ENCODE data around the gene PDP2.
"Not testable (repeated sequence)": the region's sequence is repeated elsewhere in the genome, so short reads cannot be mapped to it uniquely, and the experiment has no call there.

The PDP2 gene

DNA sequence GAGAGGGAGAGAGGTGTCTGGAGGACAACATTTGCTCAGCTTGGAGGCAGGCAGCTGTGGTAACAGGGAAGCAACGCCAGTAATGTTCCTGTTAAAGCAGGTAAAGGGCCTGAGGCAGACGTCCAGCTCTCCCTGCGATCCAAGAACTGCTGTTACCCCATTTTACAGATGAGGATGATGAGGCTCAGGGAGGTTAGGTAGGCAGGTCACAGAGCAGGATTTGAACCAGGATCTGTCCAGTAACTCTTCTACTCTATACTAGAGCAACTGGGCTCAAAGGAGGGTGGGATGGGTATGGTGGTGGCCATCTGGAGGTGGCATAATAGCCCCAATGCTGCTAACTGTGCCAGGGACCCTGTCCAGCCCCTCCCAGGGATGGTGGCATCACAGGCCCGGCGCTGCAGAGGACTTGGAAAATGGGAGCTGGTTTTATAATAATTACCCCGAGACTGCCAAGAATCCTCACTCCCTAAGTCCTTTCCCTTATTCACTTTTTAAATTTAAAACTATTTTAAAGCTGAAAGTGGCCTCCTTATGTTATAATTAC, 24.1 kb upstream of the PDP2 start:
- DNase-seq: no peak

DNA sequence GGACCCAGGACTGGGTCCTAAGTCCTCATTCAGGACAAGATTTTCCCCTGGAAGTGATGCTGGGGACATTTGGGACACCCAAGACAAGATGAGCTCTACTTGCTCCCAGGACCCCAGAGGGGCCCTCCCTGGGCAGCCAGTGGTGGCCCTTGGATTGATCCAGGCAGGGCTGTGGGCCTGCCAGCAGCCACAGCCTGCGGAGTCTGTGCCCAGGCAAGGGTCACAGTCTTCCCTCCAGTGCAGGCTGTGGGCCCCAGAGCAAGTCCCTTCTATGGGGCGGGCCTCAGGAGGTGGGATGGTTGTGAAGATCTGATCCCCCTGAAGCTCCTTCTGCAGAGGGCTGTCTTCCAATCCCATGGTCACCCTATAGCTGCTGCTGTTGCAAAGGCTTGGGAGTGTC, 23.5 kb upstream of the PDP2 start:
- DNase-seq: no peak

DNA sequence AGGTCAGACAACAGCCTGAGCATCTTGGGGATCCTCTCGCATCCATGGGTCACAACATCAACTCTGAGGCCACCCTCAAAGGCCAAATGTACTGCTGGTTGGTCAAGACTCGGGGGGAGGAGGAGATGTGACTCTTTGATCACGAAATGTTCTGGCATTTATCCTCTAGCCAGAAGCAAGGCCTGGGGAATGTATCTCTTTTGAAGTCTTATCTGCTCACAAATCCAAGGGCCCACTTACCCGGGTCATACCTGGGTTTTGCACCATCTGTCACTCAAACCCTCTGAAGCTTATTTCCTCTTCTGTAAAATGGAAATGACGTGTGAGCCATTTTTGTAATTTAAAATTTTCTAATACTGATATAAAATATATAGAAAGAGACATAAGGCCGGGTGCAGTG, 22.9 kb upstream of the PDP2 start:
- DNase-seq: no peak

DNA sequence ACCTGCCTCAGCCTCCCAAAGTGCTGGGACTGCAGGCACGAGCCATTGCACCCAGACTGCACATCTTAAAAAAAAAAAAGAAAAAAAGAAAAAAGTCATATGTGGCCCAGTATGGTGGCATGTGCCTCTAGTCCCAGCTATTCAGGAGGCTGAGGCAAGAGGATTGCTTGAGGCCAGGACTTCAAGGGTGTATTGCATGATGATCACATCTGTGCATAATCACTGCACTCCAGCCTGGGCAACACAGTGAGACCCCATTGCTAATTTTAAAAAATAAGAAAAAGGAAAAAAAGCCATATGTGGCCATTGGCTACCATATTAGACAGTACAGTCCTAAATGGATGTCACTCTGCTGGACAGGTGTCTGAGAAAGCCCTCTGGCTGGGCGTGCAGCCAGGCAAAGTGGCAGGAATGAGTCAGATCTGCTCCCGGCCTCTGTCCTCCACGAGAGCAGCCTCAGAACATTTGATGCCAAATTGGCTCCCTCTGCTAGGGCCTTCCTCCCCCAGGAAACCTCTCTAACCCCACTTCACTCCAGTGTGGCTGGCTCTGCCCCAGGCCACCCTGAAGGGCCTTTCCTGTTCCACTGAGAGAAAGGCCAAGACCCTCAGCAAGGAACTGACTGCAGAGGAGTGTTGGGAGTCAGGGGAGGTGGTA, 21.4 kb upstream of the PDP2 start:
- DNase-seq: peak; percentile 54

DNA sequence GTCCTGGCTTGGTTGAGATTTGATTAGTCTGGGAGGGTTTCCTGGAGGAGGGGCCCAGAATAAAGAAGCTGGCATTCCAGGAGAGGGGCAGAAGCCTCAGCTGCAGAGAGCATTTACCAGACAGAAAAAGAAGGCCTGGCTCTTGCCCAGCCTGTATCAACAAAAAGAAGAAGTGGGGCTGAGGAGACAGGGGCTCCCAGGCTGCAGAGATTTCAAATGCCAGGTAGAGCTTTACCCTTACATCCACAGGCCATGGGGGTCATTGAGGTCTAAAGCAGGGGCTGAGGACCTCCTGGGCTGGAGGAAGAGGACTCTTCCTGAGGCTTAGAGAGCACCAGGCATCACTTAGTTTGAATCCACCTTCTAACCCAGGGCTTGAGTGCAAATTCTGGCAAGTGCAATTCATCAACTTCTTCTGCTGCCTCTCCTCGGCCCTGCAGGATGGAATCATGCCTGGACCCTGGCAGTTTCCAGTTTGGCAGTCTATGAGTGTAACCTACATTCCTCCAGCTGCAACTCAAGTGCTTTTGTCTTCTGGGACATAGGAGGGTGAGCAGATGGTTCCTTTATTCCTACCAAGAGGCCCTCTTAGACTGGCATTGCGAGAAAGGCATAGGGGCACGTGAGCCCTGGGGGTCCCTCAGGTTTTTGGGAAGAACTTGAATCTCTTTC, 20.8 kb upstream of the PDP2 start:
- DNase-seq: no peak

DNA sequence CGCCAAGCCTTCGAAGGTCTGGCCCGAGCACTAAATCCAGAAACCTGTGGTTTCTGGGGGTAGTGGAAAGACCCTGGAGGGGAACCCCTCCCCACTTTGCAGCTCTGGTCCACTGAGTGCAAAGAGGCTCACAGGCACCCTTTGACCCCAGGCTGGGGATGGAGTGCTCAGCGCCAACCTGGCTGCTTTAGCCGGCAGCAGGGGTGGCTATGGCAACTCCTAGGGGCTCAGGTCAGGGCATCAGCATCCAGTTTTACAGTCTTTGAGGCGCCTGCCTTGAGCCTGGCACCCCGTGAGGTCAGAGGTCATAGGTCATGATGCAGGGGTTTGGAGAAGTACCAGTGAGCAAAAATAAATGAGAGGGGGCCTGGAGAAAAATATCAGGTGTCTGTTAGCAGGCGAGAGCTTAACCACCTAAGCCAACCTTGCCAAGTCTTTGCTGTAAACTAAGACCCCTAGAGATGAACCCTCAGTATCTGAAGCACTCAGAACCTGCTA, 18.2 kb upstream of the PDP2 start:
- no peak for DNase-seq

DNA sequence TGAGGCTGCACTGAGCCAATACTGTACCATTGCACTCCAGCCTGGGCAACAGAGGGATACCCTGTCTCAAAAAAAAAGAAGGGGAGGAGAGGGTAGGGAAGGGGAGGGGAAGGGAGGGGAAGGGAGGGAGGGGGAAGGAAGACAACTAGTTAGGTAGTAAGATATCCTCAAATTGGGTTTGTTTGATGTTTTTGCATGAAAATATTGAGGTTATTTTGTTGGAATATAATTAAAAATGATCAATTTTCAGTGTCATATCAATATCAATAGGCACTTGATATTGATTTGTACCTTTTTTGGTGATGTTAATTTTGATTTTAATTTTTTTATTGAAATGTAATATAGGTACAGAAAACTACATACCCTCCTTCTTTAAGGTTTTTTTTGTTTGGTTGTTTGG, 16.6 kb upstream of the PDP2 start:
- DNase-seq: no peak

DNA sequence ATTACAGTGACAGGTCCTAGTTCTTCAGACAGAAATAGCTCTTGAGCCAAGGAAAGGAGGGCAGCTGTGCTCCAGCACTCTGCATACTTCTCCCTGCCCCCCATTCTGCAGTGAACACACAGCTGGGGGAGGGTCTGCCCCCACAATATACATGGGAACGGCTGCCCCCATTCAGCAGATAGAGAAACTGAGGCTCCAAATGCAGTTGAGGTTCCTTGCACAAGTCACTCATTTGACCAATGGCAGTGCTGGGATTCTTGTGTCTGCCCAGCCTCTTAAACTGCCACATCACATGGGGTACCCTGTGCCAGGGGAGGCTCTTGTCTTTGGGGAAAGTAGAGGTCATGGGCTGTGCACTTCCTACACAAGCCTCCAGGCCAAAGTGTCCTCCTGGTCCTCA, 10.9 kb upstream of the PDP2 start:
- no peak for DNase-seq

DNA sequence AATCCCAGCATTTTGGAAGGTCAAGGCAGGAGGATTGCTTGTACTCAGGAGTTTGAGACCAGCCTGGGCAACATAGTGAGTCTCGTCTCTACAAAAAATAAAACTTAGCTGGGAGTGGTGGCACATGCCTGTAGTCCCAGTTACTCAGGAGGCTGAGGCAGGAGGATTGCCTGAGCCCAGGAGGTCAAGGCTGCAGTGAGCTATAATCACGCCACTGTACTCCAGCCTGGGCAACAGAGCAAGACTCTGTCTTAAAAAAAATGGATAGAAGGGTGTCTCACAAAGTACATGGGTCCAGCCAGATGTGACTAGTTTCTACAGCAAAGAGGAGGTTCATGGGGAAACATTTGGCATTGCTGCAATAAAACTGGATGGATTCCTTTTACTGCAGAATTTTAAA, 9.0 kb upstream of the PDP2 start:
- DNase-seq: not testable (repeated sequence)

DNA sequence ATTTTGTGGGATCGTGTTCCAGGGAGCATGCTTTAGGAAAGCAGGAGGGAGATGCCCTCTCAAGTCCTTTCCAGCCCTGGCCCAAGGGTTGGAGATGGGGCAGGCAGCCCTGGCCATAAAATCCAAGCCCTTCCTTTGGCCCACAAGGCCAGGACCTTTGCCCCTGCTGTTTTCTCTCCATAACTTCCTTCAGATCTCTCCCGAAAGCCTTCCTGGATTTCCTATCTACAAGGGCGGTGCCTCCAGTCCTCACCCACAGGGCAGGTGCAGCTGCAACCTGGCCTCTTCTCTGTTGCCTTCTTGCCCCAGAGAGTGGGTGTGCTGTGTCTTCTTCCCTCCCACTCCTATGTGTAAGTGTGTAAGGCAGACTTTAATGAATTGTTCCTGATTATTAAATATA, 8.5 kb upstream of the PDP2 start:
- no peak for DNase-seq

DNA sequence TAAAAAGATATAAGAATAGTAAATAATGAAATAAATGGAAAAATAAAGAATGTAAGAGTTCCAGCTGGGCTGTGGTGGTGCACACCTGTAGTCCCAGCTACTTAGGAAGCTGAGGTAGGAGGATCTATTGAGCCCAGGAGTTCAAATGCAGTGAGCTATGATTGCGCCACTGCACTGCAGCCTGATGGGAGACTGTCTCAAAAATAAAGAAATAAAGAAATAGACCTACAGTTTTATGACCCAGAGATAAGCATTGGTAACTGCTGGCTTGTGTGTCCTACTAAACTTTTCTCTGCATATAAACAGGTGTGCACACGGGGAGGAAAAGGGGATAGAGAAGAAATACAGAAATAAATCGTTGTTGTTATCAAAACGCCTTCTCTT, 7.8 kb upstream of the PDP2 start:
- DNase-seq: no peak

DNA sequence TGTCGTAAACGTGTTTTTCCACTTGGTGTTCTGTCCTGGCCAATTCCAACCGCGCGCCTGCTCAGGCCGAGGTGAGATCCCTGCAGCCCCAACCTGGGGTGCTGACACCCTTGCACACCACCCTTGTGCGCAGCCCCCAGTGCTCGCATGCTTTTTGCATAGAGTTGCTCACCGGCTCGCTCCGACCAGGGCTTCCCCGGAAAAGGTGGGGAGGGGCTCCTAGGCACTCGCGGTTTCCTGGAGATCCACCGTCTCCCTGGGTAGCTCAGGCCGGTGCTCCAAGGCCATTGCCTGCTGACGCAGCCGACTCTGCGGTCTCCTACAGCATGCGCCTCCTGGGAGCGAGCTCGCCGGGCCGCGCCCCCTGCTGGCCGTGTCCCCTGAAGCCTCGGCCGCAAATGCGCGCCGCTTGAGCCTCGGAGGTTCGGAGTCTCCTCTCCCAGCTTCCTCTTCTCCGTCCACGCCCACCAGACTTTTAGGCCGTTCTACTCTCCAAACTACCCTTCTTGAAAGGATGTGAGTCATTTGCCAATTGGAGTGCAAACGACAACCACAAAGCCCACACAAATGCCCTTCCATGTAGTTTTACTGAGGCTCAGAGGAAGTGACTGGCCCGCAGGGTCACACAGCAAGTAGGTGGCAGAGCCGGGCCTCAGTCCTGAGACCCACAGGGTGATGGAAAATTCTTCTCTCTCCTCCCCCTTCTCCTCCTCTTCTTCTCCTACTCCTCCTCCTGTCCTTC, 7.2 kb upstream of the PDP2 start:
- peak; percentile 100 for DNase-seq

DNA sequence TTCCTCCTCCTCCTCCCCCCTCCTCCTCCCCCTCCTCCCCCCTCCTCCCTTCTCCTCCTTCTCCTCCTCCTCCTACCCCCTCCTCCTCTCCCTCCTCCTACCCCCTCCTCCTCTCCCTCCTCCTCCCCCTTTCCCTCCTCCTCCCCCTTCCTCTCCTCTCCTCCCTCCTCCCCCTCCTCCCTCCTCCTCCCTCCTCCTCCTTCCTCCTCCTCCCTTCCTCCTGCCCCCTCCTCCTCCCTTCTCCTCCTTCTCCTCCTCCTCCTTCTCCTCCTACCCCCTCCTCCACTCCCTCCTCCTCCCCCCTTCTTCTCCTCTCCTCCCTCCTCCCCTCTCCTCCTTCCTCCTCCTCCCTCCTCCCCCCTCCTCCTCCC, 6.6 kb upstream of the PDP2 start:
- DNase-seq: no peak

DNA sequence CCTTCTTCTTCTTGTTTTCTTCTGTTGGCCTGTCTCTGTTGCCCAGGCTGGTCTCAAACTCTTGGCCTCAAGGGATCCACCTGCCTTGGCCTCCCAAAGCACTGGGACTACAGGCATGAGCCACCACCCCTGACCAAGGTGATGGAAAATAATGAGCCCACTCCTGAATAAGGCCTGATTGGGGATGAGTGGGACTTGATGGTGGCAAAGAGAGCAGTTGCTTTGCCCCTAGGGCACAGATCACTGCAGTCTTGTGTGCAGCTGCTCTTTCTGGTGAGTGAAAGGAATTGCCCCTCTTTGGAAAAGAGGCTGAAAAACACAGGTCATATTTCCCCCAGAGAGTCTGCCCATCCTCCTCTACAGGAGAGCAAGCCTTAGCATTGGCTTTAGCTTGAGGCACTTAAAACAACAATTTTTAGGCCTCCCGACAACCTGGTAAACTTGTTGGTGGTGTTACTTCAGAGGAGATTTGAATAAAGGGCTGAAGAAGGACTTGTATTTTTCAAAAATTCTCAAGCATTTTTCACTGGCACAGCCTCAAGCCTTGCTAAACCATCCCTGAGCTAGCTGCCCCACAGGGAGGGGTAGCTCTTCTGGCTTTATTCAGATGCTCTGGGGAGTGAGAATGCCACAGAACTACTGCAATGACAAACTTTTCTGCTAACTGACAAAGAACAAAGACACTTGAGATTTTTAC, 6.1 kb upstream of the PDP2 start:
- DNase-seq: peak; percentile 47

DNA sequence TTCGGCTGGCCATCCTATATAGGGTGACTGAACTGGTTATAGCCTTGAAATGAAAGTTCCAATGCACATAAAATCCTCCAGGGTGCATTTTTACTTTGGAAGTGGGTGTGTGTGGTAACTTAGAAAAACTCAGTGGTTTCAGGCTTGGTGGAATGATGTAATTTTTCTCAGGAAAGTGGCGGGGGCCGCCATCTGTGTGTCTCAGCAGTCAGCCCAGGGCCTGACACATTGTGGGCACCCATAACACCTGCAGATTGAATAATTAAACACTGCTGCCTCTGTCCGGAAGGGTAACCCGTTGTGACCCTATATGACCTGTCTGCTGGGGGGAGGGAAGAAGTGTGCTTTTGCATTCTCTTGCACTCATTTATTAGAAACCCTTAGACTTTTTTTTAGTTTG, 2.2 kb upstream of the PDP2 start:
- peak; percentile 14 for DNase-seq

DNA sequence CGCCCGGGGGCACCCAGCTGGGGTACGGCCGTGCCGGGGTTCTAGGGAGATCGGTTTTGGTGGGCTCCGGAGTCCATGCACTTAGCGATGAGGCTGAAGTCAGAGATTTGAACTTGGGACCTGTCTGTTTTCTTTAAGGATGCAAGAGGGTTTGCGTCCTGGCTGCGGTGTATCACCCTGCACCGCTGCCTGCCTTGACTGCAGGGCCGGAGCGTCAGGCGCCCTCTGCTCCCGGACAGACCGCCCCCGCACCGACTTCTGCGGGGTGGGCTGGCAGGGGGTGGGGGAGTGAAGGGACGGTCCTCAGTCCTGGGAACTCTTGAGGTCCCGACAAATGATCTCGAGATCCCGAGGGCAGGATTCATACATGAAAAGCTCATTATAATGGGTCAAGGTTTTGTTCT, 701 bp downstream of the PDP2 start:
- no peak for DNase-seq

DNA sequence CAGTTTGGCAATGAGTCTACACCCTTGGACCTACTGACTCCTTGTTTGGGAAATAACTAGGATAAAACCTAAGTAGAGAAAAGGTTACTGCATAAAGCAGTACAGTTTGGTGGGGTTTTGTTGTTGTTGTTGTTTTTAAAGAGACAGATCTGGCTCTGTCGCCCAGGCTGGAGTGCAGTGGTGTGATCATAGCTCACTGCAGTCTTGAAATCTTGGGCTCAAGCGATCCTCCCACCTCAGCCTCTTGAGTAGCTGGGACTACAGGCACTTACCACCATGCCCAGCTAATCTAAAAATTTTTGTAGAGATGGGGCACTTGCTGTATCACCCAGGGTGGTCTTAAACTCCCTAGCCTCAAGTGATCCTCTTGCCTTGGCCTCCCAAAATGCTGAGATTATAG, 1.2 kb downstream of the PDP2 start:
- no peak for DNase-seq

DNA sequence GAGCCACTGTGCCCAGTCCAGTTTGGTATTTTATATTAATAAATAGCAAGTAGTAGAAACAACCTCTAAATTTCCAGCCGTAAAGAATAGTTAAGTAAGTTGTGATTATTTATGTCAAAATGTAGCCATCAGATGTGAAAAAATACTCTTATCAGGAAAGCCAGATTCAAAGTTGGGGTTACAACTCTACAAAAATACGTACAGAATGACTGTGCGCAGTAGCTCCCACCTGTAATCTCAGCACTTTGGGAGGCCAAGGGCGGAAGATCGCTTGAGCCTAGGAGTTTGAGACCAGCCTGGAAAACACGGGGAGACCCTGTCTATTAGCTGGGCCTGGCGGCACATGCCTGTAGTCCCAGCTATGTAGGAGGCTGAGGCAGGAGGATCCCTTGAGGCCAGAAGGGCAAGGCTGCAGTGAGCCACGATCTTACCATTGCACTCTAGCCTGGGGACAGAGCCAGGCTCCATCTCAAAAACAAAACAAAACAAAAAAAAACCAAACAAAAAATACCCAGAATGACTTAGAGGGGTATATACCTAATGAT, 1.7 kb downstream of the PDP2 start:
- no peak for DNase-seq

DNA sequence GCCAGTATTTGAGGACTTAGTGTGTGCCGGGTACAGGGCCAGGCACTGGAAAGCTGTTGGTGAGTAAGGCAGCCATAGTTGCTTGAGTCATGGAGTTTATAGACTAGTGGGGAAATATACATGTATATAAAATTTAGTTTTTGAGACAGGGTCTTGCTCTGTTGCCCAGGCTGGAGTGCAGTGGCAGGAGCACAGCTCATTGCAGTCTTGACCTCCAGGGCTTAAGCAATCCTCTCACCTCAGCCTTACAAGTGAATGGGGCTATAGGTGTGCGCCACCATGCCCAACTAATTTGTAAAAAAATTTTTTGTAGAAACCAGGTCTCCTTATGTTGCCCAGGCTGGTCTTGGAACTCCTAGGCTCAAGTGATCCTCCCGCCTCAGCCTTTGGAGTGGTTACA, 2.4 kb downstream of the PDP2 start:
- no peak for DNase-seq

DNA sequence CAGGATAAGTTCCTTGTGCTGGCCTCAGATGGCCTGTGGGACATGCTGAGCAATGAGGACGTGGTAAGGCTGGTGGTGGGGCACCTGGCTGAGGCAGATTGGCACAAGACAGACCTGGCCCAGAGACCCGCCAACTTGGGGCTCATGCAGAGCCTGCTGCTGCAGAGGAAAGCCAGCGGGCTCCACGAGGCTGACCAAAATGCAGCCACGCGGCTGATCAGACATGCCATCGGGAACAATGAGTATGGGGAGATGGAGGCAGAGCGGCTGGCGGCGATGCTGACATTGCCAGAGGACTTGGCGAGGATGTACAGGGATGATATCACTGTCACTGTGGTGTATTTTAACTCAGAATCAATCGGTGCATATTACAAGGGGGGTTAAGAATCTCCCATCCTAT, 5.2 kb downstream of the PDP2 start:
- DNase-seq: no peak

DNA sequence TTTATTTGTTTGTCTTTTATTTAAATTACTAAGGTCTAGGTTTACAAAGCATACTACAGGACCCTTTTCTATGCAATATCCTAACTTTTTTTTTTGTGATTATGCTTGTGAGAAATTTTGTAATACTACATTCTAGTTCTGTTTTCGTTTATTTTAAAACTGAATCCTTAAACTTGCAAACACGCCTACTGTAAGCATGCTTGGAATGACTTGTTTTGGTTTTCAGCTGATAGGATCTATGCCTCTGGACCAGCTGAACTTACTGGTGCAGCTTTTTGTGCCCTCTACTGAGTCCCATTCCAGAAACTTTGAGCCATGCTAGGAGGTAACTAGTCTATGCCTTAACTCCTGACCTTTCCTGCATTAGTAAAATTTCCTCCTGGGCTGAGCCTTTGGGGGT, 6.0 kb downstream of the PDP2 start:
- DNase-seq: no peak

DNA sequence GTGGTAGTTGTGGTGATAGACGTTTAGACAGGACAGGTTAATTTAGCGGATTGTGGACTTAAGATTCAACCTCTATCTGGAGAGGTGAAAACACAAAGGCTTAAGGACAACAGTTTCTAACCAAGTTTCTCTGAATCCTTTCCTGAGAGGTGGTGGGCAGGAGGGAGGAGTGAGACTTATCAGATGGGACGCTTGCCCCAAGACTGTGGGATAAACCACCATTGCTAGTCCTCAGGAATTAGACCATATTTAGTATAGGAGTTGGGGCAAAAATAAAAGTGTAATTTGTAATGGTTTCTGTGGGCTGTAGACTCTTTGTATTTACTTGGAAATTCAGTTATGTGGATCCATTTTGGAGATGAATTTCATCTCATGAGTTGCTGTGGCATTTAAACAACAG, 6.6 kb downstream of the PDP2 start:
- DNase-seq: no peak
